ENCODE measurements around the gene ST6GALNAC3.

Gene ST6GALNAC3

DNA sequence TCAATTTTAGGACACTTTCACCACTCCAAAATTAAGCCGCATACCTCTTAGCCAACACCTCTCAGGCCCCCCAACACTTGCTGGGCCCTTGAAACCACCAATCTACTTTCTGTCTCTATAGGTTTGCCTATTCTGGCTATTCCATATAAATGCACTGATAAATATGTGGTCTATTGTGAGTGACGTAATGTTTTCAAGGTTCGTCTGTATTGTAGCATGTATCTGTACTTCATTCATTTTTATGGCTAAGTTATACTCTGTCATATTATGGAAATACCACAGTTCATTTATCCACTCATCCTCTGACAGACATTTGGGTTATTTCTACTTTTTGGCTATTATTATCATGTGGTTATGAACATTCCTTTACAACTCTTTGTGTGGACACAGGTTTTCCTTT, 432.8 kb downstream of the ST6GALNAC3 start:
- DNase-seq (ENCODE audit: low read depth): no peak

- DNase-seq (ENCODE audit: low read depth): peak; percentile 2
Measured at GRCh38 chr1:76508871-76509270, 434.3 kb downstream of the ST6GALNAC3 start.

DNA sequence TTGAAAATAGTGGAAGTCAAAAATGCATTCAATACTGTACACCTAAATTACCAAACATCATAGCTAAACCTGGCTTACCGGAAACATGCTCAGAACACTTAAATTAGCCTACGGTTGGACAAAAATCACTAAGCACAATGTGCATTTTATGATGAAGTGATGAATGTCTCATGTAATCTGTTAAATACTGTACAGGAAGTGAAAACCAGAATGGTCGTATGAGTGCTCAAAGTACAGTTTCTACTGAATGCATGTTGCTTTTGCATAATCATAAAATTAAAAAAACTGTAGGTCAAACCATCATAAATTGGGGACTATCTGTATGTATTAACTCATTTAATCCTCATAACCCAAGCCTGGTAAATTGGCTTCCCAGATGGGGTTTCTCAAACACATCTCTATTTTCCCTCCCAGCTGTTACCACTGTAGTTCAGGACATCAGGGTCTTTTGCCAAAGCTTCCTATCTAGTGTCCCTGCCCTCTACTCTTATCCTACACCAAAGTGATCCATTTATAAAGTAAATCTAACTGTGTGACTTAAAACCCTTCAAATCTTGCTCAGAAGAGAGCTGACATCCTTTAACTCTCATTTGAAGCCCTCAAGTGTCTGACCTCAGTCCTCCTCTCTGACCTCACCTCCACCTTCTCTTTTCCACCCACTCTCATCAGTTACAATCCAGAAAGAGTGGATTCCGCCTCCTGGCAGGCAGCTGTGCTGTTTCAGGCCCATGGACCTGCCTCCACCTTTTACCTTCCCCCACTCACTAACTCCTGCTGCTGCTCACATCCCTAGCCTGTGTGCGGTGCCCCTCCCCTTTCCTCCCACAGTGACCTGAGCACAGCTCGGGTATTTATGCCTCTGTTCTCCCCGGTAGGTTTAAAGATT, 436.4 kb downstream of the ST6GALNAC3 start:
- DNase-seq (ENCODE audit: low read depth): no peak

- DNase-seq (ENCODE audit: low read depth): no peak
Measured at GRCh38 chr1:76511558-76512179, 437.1 kb downstream of the ST6GALNAC3 start.

DNA sequence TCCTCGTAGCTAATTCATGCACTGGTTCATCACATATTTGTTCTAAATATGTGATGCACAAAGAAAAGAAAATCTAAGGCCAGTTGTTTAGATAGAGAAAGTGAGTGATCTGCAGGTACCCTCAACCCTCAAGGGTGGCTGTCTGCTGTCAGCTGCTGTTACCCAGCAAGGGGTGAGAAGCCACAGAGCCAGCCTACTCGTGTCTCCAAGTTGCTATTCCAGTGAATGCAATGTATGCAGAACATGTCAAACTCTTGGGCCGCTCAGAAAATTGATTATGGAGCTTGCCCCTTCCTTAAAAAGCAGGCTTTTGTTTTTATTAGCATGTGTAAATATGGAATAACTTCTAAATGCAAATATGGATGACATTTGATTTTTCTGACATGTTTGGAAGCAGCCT, 456.4 kb downstream of the ST6GALNAC3 start:
- no peak for DNase-seq (ENCODE audit: low read depth)

GRCh38 chr1:76541618-76542017, 467.1 kb downstream of the ST6GALNAC3 start:
- no peak for DNase-seq (ENCODE audit: low read depth)

DNA sequence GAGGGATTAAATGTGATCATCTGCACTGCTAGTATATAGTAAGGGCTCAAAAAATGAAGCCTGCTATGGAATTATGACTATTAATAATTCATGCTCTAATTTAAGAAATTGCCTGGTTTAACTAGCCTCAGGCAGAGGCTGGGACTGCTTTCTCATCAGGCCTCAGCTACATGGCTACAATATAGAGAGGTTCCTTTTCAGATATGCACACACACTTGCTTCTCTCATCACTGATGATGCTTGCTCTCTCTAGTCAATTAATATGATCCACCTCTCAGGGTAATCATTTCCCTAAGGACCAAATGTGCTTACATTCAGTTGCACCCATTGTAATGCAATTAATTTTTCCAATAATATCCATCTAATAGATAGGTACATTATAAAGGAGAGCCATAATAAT, 467.8 kb downstream of the ST6GALNAC3 start:
- no peak for DNase-seq (ENCODE audit: low read depth)

DNA sequence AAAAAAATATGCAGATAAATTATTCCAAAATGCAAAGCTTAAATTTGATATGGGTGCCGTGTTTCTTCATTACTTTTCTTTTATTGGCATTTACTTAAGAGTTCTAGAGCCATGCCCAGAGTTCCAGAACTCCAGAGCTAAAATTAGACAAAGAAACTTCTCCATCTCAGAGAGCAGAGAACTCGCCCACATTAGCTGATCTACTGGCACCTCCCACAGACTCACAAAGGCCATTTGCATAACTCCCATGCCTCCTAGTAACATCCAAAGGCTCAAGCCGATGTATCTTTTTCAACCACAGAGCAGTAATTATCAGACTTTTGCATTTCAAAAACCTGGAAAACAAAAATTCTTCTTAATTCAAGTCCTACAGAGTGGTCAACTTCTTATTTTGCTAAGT, 468.9 kb downstream of the ST6GALNAC3 start:
- no peak for DNase-seq (ENCODE audit: low read depth)

GRCh38 chr1:76546354-76546933, 471.9 kb downstream of the ST6GALNAC3 start:
- DNase-seq (ENCODE audit: low read depth): no peak

DNA sequence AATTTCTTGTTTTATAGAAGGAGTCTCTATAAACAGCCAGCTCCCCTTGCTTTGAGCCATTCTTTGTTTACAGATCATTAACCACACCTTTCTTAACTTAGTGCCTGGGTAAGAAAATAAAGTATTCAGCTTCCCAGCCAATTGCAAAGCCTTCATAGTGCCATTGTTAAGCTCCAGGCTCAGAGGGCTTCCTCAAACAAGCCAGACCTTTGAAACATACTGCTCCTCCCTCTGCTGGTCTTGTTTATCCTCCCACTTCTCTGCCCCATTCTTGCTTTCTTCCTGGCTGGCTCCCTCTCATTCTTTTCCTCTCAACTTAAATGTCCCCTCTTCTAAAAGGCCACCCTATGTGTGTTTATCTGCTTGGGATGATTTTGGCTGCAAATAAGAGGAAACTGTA, 473.4 kb downstream of the ST6GALNAC3 start:
- no peak for DNase-seq (ENCODE audit: low read depth)

DNA sequence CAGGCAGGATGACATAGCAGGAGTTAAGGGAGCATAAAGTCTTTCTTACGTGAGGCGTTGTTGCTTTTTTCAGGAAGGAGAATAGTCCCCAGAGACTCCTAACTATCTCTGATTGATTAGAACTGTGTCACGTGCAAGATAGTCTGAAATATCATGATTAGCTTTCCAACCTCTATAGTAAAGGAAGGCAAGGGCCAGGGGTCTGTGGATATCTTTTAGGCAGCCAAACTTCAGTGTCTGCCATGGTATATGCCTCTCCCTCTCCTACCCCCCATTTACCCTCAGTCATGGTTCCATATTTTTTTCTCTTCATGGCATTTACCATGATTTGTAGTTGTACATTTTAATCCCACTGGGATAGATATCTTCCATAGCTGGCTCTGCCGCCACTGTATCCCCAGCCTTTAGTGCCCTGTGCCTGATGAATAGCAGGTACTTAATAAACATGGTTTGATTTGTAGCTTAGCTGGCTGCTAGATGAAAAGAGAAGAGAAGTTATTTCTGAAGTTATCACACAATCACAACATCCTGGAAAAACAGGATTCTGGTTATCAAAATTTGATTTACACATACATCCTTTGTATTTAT, 474.1 kb downstream of the ST6GALNAC3 start:
- DNase-seq (ENCODE audit: low read depth): no peak

- DNase-seq (ENCODE audit: low read depth): no peak
Measured at GRCh38 chr1:76554283-76554682, 479.7 kb downstream of the ST6GALNAC3 start.

DNA sequence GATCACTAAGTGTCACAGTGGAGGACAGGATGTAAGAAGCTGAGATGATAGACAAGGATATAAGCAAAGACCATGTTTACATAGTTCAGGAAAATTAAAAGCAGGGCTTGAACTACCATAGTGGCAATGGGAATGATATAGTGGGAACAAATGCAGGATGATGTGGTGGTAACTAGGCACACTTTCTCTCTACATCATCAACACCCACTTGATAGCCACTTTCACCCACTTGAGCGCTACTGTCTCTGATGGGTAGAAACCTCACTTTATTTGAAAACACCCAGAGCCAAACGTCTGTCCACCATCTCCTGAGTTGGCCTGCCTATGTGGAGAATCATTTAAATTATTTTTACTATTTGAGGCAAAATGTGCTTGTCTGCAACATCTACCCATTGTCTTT, 487.7 kb downstream of the ST6GALNAC3 start:
- no peak for DNase-seq (ENCODE audit: low read depth)

DNA sequence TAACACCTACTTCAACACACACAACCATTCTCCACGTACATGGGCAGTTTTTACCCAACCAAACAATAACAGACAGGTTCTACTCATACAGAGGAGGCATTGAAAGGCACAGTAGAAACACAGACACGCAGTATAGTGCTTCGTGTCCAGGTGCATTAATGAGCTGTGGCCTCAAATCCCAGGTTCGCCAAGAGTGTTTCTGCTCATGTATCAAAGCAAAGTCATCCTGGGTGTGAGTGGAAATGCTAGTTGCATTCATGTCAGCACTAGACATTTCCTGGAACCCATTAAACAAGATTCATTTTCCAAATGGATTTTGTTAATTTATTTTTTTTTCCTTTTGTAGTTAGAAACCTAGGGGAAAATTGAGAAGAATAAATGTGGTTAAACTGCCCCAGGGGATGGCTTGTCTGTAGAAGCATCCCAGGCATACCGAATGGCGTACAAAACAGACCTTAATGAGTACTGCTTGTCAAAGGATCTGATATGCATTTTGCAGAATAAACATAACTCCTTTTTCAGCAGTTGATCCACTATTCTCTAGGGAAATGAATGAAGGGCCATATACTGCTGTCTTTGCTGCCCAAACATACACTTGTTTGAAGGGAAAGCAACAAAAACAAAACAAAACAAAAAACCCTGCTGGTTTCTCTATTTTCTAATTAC, 494.2 kb downstream of the ST6GALNAC3 start:
- no peak for DNase-seq (ENCODE audit: low read depth)

DNA sequence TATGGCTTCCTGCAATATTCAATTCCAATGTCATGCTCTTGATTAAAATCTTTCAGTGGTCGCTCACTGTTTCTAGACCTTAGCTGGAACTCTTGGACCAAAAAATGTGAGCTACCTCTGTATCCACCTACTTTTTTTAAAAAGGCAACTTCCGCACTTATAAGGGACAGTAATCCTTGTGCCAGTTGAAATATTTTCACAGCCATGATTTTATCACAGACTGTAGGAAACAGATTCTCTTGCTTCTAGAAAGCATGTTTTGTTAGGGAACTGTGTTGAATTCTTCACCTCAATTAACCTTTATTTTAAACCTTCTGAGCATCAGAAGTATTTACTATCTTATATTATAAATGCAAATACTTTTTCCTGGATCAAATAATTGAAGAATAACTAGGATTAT, 496.7 kb downstream of the ST6GALNAC3 start:
- DNase-seq (ENCODE audit: low read depth): no peak

GRCh38 chr1:76572229-76572628, 497.7 kb downstream of the ST6GALNAC3 start:
- no peak for DNase-seq (ENCODE audit: low read depth)

GRCh38 chr1:76576876-76577524, 502.5 kb downstream of the ST6GALNAC3 start:
- no peak for DNase-seq (ENCODE audit: low read depth)

DNA sequence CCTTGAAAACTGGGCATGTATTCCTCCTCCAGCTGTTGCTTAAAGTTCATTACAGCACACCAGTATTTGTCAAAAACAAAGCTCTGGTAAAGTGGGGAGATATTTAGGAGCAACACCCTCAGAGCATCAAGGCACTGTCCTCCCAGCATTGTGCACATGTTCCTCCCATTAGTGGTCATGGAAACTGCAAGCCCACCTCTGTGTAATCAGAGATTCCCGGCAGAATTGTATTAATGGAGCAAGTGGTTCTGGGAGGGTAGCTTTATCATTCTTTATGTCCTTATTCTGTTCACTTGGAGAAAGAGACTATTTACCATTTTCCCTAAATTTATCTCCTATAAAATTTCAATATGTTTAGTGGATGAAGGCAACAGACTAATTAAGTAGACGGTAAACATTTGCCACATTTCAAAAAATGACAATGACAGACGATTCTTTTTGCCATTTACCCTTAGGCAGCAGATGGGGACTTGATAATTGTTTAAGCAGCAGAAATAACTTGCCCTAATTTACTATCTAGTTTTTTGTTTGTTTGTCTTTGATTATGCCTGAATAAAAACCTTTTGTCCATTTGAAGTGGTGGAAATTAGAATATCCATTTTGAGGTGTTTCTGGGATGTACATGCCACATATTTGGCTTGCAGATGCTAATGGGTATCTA, 503.1 kb downstream of the ST6GALNAC3 start:
- DNase-seq (ENCODE audit: low read depth): no peak

DNA sequence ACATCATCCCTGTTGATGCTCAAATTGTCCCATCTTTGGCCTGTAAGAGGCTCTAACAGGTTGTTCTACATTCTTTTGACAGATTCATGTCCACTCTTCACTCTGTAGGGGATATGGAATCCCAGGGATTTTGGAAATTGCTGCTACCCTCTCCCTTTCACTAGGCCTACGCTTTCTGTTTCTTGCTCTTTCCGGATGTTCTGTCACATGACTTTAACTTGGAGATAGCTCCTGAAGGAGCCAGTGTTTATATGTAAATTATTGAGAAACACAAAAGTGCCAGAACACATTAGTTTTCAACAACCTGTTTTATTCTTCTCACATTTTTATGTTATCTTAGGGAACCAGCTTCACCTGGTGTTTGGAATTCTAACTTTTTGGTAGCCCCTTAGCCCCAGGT, 505.7 kb downstream of the ST6GALNAC3 start:
- DNase-seq (ENCODE audit: low read depth): no peak

GRCh38 chr1:76581712-76582111, 507.2 kb downstream of the ST6GALNAC3 start:
- DNase-seq (ENCODE audit: low read depth): no peak

DNA sequence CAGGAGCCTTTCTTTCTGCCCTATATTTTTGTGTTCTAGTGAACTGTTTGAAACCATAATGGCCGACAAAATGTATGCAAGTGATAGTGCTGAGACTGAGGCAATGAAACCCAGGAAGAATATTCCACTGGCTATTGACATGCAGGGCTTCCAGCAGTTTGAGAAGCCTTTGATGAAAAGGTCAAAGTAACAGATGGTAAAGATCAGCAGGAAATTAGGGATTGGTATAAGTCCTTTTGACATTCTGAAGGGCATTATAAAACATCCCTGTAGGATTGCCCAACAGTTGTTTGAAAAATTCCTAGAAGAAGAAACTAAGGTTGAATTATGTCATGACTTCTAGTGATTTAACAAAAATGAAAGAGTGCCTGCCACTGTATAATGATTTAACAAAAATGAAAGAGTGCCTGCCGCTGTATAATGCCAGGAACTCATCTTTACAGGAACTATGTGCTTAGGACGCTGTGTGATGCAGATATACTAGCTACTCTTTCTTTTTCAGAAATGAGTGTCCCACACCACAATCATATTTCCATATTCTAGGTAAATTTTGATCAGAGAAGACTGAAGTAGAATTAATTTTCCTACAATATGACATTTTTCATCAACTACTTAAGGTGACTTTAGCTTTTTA, 508.8 kb downstream of the ST6GALNAC3 start:
- no peak for DNase-seq (ENCODE audit: low read depth)
